Measurements from ENCODE around the gene RORC. TPM values are rescaled to one million over a fixed set of nuclear protein-coding genes. Genes with fewer than 3 reads are reported as not detected.
"Not testable (repeated sequence)": the region's sequence is repeated elsewhere in the genome, so short reads cannot be mapped to it uniquely, and the experiment has no call there.

The RORC gene
- total RNA-seq, 1 donor from 2014 or later, result not detected

GRCh38 chr1:151859891-151860293 is 28.3 kb upstream of the RORC start:
- Mint-ChIP-seq H3K4me3 (ENCODE audit: unreplicated experiment) (no peak overlapping the region), H3K9me3 (ENCODE audit: unreplicated experiment) (peaks cover 5% of the 10 kb centered on the region), H3K4me1 (ENCODE audit: low read depth, unreplicated experiment) (peaks cover 10% of the 10 kb centered on the region), H3K27me3 (ENCODE audit: unreplicated experiment) (peaks cover 12% of the 10 kb centered on the region), H3K36me3 (ENCODE audit: unreplicated experiment) (peaks cover 4% of the 10 kb centered on the region), H3K27ac (ENCODE audit: unreplicated experiment) (no peak overlapping the region)
- DNase-seq, result no peak
- no peak for TF ChIP-seq CTCF (IDR thresholded peaks at IDR 0.05; ENCODE audit: partially characterized antibody, unreplicated experiment)

- Mint-ChIP-seq H3K36me3 (ENCODE audit: unreplicated experiment) (peaks cover 4% of the 10 kb centered on the region), H3K4me3 (ENCODE audit: unreplicated experiment) (no peak overlapping the region), H3K27ac (ENCODE audit: unreplicated experiment) (no peak overlapping the region), H3K27me3 (ENCODE audit: unreplicated experiment) (peaks cover 12% of the 10 kb centered on the region), H3K9me3 (ENCODE audit: unreplicated experiment) (peaks cover 5% of the 10 kb centered on the region), H3K4me1 (ENCODE audit: low read depth, unreplicated experiment) (peaks cover 10% of the 10 kb centered on the region)
- no peak for TF ChIP-seq CTCF (IDR thresholded peaks at IDR 0.05; ENCODE audit: partially characterized antibody, unreplicated experiment)
- DNase-seq, result no peak
Observed at GRCh38 chr1:151858886-151859665, 27.5 kb upstream of the RORC start.

- Mint-ChIP-seq H3K36me3 (ENCODE audit: unreplicated experiment) (peaks cover 4% of the 10 kb centered on the region), H3K4me3 (ENCODE audit: unreplicated experiment) (no peak overlapping the region), H3K27ac (ENCODE audit: unreplicated experiment) (no peak overlapping the region), H3K27me3 (ENCODE audit: unreplicated experiment) (peaks cover 12% of the 10 kb centered on the region), H3K9me3 (ENCODE audit: unreplicated experiment) (peaks cover 5% of the 10 kb centered on the region), H3K4me1 (ENCODE audit: low read depth, unreplicated experiment) (peaks cover 10% of the 10 kb centered on the region)
- no peak for TF ChIP-seq CTCF (IDR thresholded peaks at IDR 0.05; ENCODE audit: partially characterized antibody, unreplicated experiment)
- no peak for DNase-seq
Observed at GRCh38 chr1:151858030-151858746, 26.6 kb upstream of the RORC start.

GRCh38 chr1:151855933-151856332 is 24.3 kb upstream of the RORC start:
- no peak for DNase-seq

GRCh38 chr1:151855516-151855915 is 23.9 kb upstream of the RORC start:
- H3K27me3 Mint-ChIP-seq (ENCODE audit: unreplicated experiment); DNase-seq; H3K27ac Mint-ChIP-seq (ENCODE audit: unreplicated experiment); H3K4me3 Mint-ChIP-seq (ENCODE audit: unreplicated experiment); H3K9me3 Mint-ChIP-seq (ENCODE audit: unreplicated experiment); H3K36me3 Mint-ChIP-seq (ENCODE audit: unreplicated experiment); H3K4me1 Mint-ChIP-seq (ENCODE audit: low read depth, unreplicated experiment): not testable (repeated sequence)

More at GRCh38 chr1:151855933-151856332, 24.3 kb upstream of the RORC start:
- Mint-ChIP-seq H3K4me1 (ENCODE audit: low read depth, unreplicated experiment) (peaks cover 4% of the 10 kb centered on the region), H3K27me3 (ENCODE audit: unreplicated experiment) (peaks cover 8% of the 10 kb centered on the region), H3K9me3 (ENCODE audit: unreplicated experiment) (no peaks in the 10 kb centered on the region), H3K36me3 (ENCODE audit: unreplicated experiment) (peaks cover 4% of the 10 kb centered on the region), H3K4me3 (ENCODE audit: unreplicated experiment) (no peak overlapping the region), H3K27ac (ENCODE audit: unreplicated experiment) (no peak overlapping the region)
- TF ChIP-seq CTCF (IDR thresholded peaks at IDR 0.05; ENCODE audit: partially characterized antibody, unreplicated experiment), result no peak
